SJCRH30 (cell line): Measurements from ENCODE around the gene OR10H2. TPM values are rescaled to one million over a fixed set of nuclear protein-coding genes. Genes with fewer than 3 reads are reported as not detected.

Experiments
- total RNA-seq: library from RNA; depleted of rRNA; stranded (reverse); fragments of >200 nt; shearing (Covaris generic); gene quantifications from 2 replicates; pipeline ENCODE4 v1.2.3, GENCODE V29; 2014; rRNA removed

Gene OR10H2
- total RNA-seq, 1 experiment from 2014 or later = not detected

Other genes with a start within 250 kb of the OR10H2 start
- not detected in 2 replicates for gene PGLYRP2, start 248.5 kb upstream of the OR10H2 start, total RNA-seq
- gene CYP4F22, start 219.5 kb upstream of the OR10H2 start, total RNA-seq = not detected in 2 replicates
- gene CYP4F8, start 112.8 kb upstream of the OR10H2 start, total RNA-seq = not detected in 2 replicates
- gene CYP4F3, start 87.1 kb upstream of the OR10H2 start, total RNA-seq = not detected in 2 replicates
- not detected in 2 replicates for gene CYP4F12, start 54.9 kb upstream of the OR10H2 start, total RNA-seq
- not detected in 2 replicates for gene OR10H3, start 10.0 kb downstream of the OR10H2 start, total RNA-seq
- not detected in 2 replicates for gene OR10H5, start 59.6 kb downstream of the OR10H2 start, total RNA-seq
- not detected in 2 replicates for gene OR10H1, start 87.6 kb downstream of the OR10H2 start, total RNA-seq
- not detected in 2 replicates for gene CYP4F2, start 170.1 kb downstream of the OR10H2 start, total RNA-seq
- 0.13 TPM in 1 of 2 replicates, not detected in the other for gene CYP4F11, start 206.5 kb downstream of the OR10H2 start, total RNA-seq
- not detected in 2 replicates for gene OR10H4, start 221.0 kb downstream of the OR10H2 start, total RNA-seq